ENCODE results near the gene TMEM258. TPM values are rescaled to one million over a fixed set of nuclear protein-coding genes. Genes with fewer than 3 reads are reported as not detected.

The TMEM258 gene
- total and polyA plus RNA-seq, 9 donors: 124 to 196 (median 139) TPM

DNA sequence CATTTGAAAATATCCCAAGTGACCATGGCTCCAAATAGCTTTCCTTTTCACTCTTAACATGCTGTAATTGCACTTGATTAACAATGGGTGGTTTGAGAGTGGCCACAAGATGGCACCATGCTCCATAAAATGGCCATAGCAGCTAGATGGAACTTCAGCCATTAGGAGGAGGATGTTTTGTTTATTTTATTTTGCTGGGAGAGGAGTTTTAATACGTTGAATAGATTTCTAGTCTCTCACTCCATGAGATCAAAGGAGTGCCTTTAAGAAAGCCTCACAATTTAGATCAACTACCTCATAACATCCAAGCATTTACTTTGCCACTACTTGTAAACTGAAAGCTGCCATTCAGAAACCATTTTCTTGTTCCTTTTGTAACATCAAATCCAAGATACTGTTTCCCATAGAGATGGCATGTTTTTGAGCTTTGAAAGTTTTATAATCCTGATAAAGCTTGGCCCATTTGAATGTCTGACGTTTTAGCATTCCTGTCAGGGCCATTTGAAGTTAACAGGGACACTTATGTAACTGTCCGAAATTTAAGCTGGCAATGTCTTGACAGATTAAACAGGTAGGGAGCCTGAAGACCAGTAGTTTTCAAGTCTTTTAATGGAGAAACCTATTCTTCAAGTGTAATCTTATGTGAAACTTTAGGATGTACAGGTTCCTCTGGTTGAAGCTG is 5.0 kb upstream of the TMEM258 start:
- Histone ChIP-seq H3K27ac (ENCODE audit: low read length) (no peak overlapping the region), H3K4me1 (ENCODE audit: control insufficient read depth, insufficient read depth, low read length) (peaks cover 10% of the 10 kb centered on the region), H3K4me3 (ENCODE audit: low read length) (no peak overlapping the region), H3K27me3 (ENCODE audit: control insufficient read depth, insufficient read depth, low read length) (no peaks in the 10 kb centered on the region), H3K9me3 (replicated peaks; ENCODE audit: control insufficient read depth, low read depth, low read length) (no peaks in the 10 kb centered on the region), H3K36me3 (ENCODE audit: control insufficient read depth, insufficient read depth, low read length) (peaks cover 31% of the 10 kb centered on the region)
- peak; percentile 90 for DNase-seq
- 75% methylated on average over 2 of the region's 3 CpGs for WGBS (ENCODE audit: insufficient coverage)

DNA sequence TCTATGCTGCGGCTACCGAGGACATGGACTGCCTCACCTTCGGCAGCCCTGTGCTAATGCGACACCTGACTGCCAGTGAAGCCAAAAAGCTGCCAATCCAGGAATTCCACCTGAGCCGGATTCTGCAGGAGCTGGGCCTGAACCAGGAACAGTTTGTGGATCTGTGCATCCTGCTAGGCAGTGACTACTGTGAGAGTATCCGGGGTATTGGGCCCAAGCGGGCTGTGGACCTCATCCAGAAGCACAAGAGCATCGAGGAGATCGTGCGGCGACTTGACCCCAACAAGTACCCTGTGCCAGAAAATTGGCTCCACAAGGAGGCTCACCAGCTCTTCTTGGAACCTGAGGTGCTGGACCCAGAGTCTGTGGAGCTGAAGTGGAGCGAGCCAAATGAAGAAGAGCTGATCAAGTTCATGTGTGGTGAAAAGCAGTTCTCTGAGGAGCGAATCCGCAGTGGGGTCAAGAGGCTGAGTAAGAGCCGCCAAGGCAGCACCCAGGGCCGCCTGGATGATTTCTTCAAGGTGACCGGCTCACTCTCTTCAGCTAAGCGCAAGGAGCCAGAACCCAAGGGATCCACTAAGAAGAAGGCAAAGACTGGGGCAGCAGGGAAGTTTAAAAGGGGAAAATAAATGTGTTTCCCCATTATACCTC is 3.6 kb upstream of the TMEM258 start:
- WGBS (ENCODE audit: insufficient coverage): 86% methylated on average over 16 of the region's 18 CpGs
- no peak overlapping the region for H3K27ac ChIP-seq (ENCODE audit: low read length)
- DNase-seq: no peak
- no peaks in the 10 kb centered on the region for H3K9me3 ChIP-seq (replicated peaks; ENCODE audit: control insufficient read depth, low read depth, low read length)
- H3K4me1 ChIP-seq (ENCODE audit: control insufficient read depth, insufficient read depth, low read length): peaks cover 10% of the 10 kb centered on the region
- H3K27me3 ChIP-seq (ENCODE audit: control insufficient read depth, insufficient read depth, low read length): no peaks in the 10 kb centered on the region
- peaks cover 30% of the 10 kb centered on the region for H3K36me3 ChIP-seq (ENCODE audit: control insufficient read depth, insufficient read depth, low read length)
- H3K4me3 ChIP-seq (ENCODE audit: low read length): no peak overlapping the region

- Histone ChIP-seq H3K9me3 (replicated peaks; ENCODE audit: control insufficient read depth, low read depth, low read length) (no peaks in the 10 kb centered on the region), H3K4me3 (ENCODE audit: low read length) (no peak overlapping the region), H3K27me3 (ENCODE audit: control insufficient read depth, insufficient read depth, low read length) (no peaks in the 10 kb centered on the region), H3K27ac (ENCODE audit: low read length) (no peak overlapping the region), H3K36me3 (ENCODE audit: control insufficient read depth, insufficient read depth, low read length) (peaks cover 28% of the 10 kb centered on the region), H3K4me1 (ENCODE audit: control insufficient read depth, insufficient read depth, low read length) (peaks cover 10% of the 10 kb centered on the region)
- WGBS (ENCODE audit: insufficient coverage): 71% methylated on average over 12 of the region's 12 CpGs
- DNase-seq: no peak
Observed at GRCh38 chr11:61795459-61795858, 3.1 kb upstream of the TMEM258 start.

DNA sequence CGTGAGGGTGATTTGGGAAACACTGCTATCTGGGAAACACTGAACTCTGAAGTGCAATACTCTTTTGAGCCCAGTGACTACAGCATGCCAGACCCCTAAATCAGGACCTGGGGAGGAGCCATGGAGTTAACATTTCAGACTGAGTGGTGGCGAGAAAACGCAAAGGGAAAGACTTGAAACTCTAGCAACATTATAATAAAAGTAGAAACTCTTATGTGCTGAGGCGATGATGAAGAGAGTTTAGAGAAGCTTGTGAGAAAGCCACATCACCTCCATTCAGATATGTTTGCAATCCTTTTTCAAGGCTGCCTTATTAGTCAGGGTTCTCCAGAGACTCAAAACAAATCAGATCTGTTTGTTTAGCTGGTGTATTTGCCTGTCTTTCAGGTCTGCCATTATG is 2.2 kb upstream of the TMEM258 start:
- Histone ChIP-seq H3K4me3 (ENCODE audit: low read length) (no peak overlapping the region), H3K9me3 (replicated peaks; ENCODE audit: control insufficient read depth, low read depth, low read length) (no peaks in the 10 kb centered on the region), H3K27me3 (ENCODE audit: control insufficient read depth, insufficient read depth, low read length) (no peaks in the 10 kb centered on the region), H3K27ac (ENCODE audit: low read length) (no peak overlapping the region), H3K36me3 (ENCODE audit: control insufficient read depth, insufficient read depth, low read length) (peaks cover 31% of the 10 kb centered on the region), H3K4me1 (ENCODE audit: control insufficient read depth, insufficient read depth, low read length) (peaks cover 10% of the 10 kb centered on the region)
- no CpG with 5 or more reads among the region's 4 CpGs for WGBS (ENCODE audit: insufficient coverage)
- no peak for DNase-seq

GRCh38 chr11:61793829-61794204 is 1.4 kb upstream of the TMEM258 start:
- Histone ChIP-seq H3K27me3 (ENCODE audit: control insufficient read depth, insufficient read depth, low read length) (no peaks in the 10 kb centered on the region), H3K4me1 (ENCODE audit: control insufficient read depth, insufficient read depth, low read length) (peaks cover 10% of the 10 kb centered on the region), H3K27ac (ENCODE audit: low read length) (no peak overlapping the region), H3K9me3 (replicated peaks; ENCODE audit: control insufficient read depth, low read depth, low read length) (no peaks in the 10 kb centered on the region), H3K36me3 (ENCODE audit: control insufficient read depth, insufficient read depth, low read length) (peaks cover 34% of the 10 kb centered on the region), H3K4me3 (ENCODE audit: low read length) (peak overlapping the region; percentile 88)
- no peak for DNase-seq
- 64% methylated on average over 2 of the region's 3 CpGs for WGBS (ENCODE audit: insufficient coverage)

DNA sequence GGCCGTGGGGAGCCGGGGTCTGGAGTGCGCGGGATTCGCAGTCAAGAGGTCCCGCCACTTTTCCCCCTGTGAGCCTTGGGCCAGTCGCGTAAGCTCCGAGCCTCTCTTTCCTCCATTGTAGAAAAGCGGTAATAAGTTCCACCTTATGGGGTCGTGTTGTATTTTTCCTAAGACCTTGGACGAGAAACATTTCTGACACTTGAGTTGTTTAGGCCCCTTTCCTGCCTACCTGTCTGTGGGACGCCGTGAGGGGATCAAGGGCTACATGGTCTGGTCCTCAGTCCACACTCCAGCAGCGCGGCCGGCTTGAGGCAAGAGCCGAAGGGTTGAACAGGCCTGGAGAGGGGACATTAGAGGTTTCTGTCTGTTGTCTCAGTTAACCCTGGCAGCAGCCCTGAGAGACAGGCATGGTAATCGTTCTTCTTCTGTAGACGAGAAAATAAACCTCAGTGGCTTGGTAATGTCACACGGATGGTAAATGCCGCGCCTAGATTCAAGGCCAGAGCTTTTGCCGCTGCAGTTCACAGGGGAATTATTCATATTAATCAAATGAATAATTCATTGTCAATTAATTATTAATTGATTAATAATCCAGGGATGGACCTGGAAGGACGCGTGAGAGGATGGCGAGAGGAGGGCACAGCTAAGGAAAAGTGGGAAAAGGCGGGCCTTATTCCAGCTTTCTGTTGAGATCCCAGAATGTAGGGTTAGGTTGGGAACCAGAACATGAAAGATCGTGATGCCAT is 857 bp upstream of the TMEM258 start:
- H3K27me3 ChIP-seq (ENCODE audit: control insufficient read depth, insufficient read depth, low read length): no peaks in the 10 kb centered on the region
- DNase-seq: no peak
- no peaks in the 10 kb centered on the region for H3K9me3 ChIP-seq (replicated peaks; ENCODE audit: control insufficient read depth, low read depth, low read length)
- peak overlapping the region; percentile 96 for H3K27ac ChIP-seq (ENCODE audit: low read length)
- H3K4me3 ChIP-seq (ENCODE audit: low read length): peak overlapping the region; percentile 88
- H3K36me3 ChIP-seq (ENCODE audit: control insufficient read depth, insufficient read depth, low read length): peaks cover 37% of the 10 kb centered on the region
- WGBS (ENCODE audit: insufficient coverage): 2% methylated on average over 21 of the region's 29 CpGs
- peaks cover 10% of the 10 kb centered on the region for H3K4me1 ChIP-seq (ENCODE audit: control insufficient read depth, insufficient read depth, low read length)

GRCh38 chr11:61791737-61792309 is 576 bp downstream of the TMEM258 start:
- H3K9me3 ChIP-seq (replicated peaks; ENCODE audit: control insufficient read depth, low read depth, low read length): no peaks in the 10 kb centered on the region
- H3K27ac ChIP-seq (ENCODE audit: low read length): peak overlapping the region; percentile 96
- peak overlapping the region; percentile 88 for H3K4me3 ChIP-seq (ENCODE audit: low read length)
- DNase-seq: peak; percentile 93
- peaks cover 50% of the 10 kb centered on the region for H3K36me3 ChIP-seq (ENCODE audit: control insufficient read depth, insufficient read depth, low read length)
- H3K27me3 ChIP-seq (ENCODE audit: control insufficient read depth, insufficient read depth, low read length): no peaks in the 10 kb centered on the region
- WGBS (ENCODE audit: insufficient coverage): 2% methylated on average over 10 of the region's 14 CpGs
- peaks cover 10% of the 10 kb centered on the region for H3K4me1 ChIP-seq (ENCODE audit: control insufficient read depth, insufficient read depth, low read length)

DNA sequence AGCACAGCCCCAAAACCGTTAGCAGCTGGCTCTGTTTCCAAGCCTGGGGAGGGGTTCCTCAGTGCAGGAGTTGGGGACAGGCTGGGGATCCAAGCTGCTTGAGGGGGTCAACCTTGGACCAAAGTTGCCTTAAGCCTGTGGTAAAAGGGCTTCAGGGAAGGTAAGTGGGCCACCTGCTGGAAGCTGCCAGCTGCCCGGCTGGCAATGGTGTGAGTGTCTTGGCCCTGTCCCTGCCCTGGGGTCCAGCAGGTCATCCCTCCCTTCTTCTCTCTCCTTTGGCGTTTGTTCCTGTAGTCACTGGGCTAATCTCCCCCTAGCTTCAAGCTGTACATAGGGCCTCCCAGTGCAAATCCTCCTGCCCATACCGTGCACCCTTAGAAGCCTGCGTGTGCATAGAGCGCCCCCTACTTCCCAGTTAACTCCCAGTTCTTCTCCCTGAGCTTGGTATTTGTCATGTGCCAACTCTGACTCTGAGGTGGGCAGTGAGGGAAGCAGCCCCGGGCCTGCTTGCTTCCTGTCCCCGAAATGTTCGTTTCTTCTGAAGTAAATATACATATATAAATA is 4.4 kb downstream of the TMEM258 start:
- no peaks in the 10 kb centered on the region for H3K27me3 ChIP-seq (ENCODE audit: control insufficient read depth, insufficient read depth, low read length)
- 42% methylated on average over 6 of the region's 9 CpGs for whole genome bisulfite sequencing (ENCODE audit: insufficient coverage)
- H3K4me3 ChIP-seq (ENCODE audit: low read length): no peak overlapping the region
- H3K4me1 ChIP-seq (ENCODE audit: control insufficient read depth, insufficient read depth, low read length): peaks cover under 1% of the 10 kb centered on the region
- H3K36me3 ChIP-seq (ENCODE audit: control insufficient read depth, insufficient read depth, low read length): peaks cover 69% of the 10 kb centered on the region
- H3K27ac ChIP-seq (ENCODE audit: low read length): no peak overlapping the region
- H3K9me3 ChIP-seq (replicated peaks; ENCODE audit: control insufficient read depth, low read depth, low read length): no peaks in the 10 kb centered on the region
- no peak for DNase-seq

GRCh38 chr11:61785837-61786402 is 6.5 kb downstream of the TMEM258 start:
- peaks cover 69% of the 10 kb centered on the region for H3K36me3 ChIP-seq (ENCODE audit: control insufficient read depth, insufficient read depth, low read length)
- WGBS (ENCODE audit: insufficient coverage): 82% methylated on average over 5 of the region's 11 CpGs
- no peak for DNase-seq
- no peak overlapping the region for H3K27ac ChIP-seq (ENCODE audit: low read length)
- no peaks in the 10 kb centered on the region for H3K9me3 ChIP-seq (replicated peaks; ENCODE audit: control insufficient read depth, low read depth, low read length)
- H3K27me3 ChIP-seq (ENCODE audit: control insufficient read depth, insufficient read depth, low read length): no peaks in the 10 kb centered on the region
- H3K4me1 ChIP-seq (ENCODE audit: control insufficient read depth, insufficient read depth, low read length): peaks cover 14% of the 10 kb centered on the region
- H3K4me3 ChIP-seq (ENCODE audit: low read length): no peak overlapping the region

DNA sequence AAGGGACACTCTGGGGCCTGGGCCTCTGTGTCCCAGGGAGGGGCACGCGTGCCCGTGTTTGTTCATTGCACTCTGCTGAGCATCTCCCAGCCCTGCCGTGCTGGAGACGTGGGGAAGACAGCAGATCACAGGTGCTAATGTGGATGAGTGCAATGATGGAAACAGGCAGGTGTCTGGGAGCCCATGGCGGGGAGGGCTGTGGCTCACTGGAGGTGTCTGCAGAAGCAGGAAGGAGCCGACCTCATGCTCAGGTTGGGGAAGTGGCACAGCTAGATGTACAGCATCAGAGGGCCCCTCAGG is 7.9 kb downstream of the TMEM258 start:
- no peak for DNase-seq

More for the DNA sequence above, 7.9 kb downstream of the TMEM258 start:
- Histone ChIP-seq H3K36me3 (ENCODE audit: control insufficient read depth, insufficient read depth, low read length) (peaks cover 59% of the 10 kb centered on the region), H3K4me1 (ENCODE audit: control insufficient read depth, insufficient read depth, low read length) (peaks cover 14% of the 10 kb centered on the region), H3K27me3 (ENCODE audit: control insufficient read depth, insufficient read depth, low read length) (no peaks in the 10 kb centered on the region), H3K9me3 (replicated peaks; ENCODE audit: control insufficient read depth, low read depth, low read length) (no peaks in the 10 kb centered on the region), H3K27ac (ENCODE audit: low read length) (no peak overlapping the region), H3K4me3 (ENCODE audit: low read length) (no peak overlapping the region)
- WGBS (ENCODE audit: insufficient coverage): 78% methylated on average over 6 of the region's 7 CpGs

All from muscle of leg (tissue), 11 donors.